WTC11 (cell line): ENCODE measurements around the gene NR0B2. TPM values are rescaled to one million over a fixed set of nuclear protein-coding genes. Genes with fewer than 3 reads are reported as not detected.
"Not testable (repeated sequence)": the region's sequence is repeated elsewhere in the genome, so short reads cannot be mapped to it uniquely, and the experiment has no call there.

Experiments used
- ATAC-seq: fragments of 200-7000 bp; cut with Tn5 transposase; 2 replicates; pipeline ENCODE4 v1.10.0; 2021; ENCODE audit warnings: mild to moderate bottlenecking, moderate library complexity
- CTCF ChIA-PET: fragments of 300-600 bp; sonication (Branson Sonifier 250); formaldehyde crosslinking; loops from one replicate; lab custom pipeline; 2021; ENCODE audit warnings: antibody characterized with exemption; lab: Charles Lee
- POLR2A ChIA-PET: fragments of 350-600 bp; sonication (Branson Sonifier 250); formaldehyde crosslinking; loops from one replicate; lab custom pipeline; 2021; ENCODE audit warnings: antibody characterized with exemption; lab: Charles Lee
- DNase-seq: peaks from one replicate; pipeline ENCODE4 v3.0.0; 2021; ENCODE audit warnings: low spot score
- H3K27ac Mint-ChIP-seq: 2 replicates; pipeline ENCODE4 v1.8.0; 2021; ENCODE audit warnings: mixed read lengths
- H3K27me3 Mint-ChIP-seq: 2 replicates; pipeline ENCODE4 v1.8.0; 2021; ENCODE audit warnings: low read depth, mild to moderate bottlenecking, moderate library complexity, mixed read lengths
- H3K36me3 Mint-ChIP-seq: 2 replicates; pipeline ENCODE4 v1.8.0; 2021; ENCODE audit warnings: mixed read lengths
- H3K4me1 Mint-ChIP-seq: 2 replicates; pipeline ENCODE4 v1.8.0; 2022; ENCODE audit warnings: mixed read lengths
- H3K4me3 Mint-ChIP-seq: 2 replicates; pipeline ENCODE4 v1.8.0; 2021; ENCODE audit warnings: mild to moderate bottlenecking, moderate library complexity, mixed read lengths
- H3K9me3 Mint-ChIP-seq: 2 replicates; pipeline ENCODE4 v1.8.0; 2021; ENCODE audit warnings: mixed read lengths
- AR ChIP-seq: fragments of 250-450 bp; sonication (Bioruptor Pico); IDR thresholded peaks from 2 replicates; pipeline ENCODE4 v1.9.0; 2021; ENCODE audit warnings: mild to moderate bottlenecking
- CREM ChIP-seq: sonication (generic); formaldehyde crosslinking; IDR thresholded peaks from 2 replicates; pipeline ENCODE4 v1.8.1; 2022; ENCODE audit warnings: mild to moderate bottlenecking, missing genetic modification reagents, moderate library complexity
- CTCF ChIP-seq: fragments of 200-600 bp; IDR thresholded peaks from 2 replicates; pipeline ENCODE4 v1.8.0; 2022; ENCODE audit warnings: antibody characterized with exemption
- EMX1 ChIP-seq: fragments of 250-450 bp; sonication (Bioruptor Pico); IDR thresholded peaks from 2 replicates; pipeline ENCODE4 v1.8.0; 2021; ENCODE audit warnings: mild to moderate bottlenecking
- ERG ChIP-seq: fragments of 250-450 bp; sonication (Bioruptor Pico); IDR thresholded peaks from 2 replicates; pipeline ENCODE4 v1.8.0; 2021; ENCODE audit warnings: mild to moderate bottlenecking
- FOXK1 ChIP-seq: sonication (generic); formaldehyde crosslinking; IDR thresholded peaks from 2 replicates; pipeline ENCODE4 v1.8.0; 2022; ENCODE audit warnings: mild to moderate bottlenecking, moderate library complexity, missing genetic modification reagents
- GTF2I ChIP-seq: fragments of 250-450 bp; sonication (Bioruptor Pico); conservative IDR thresholded peaks from 2 replicates; pipeline ENCODE4 v1.4.0; 2021; ENCODE audit warnings: mild to moderate bottlenecking
- HMGA2 ChIP-seq: fragments of 250-450 bp; sonication (Bioruptor Pico); IDR thresholded peaks from 2 replicates; pipeline ENCODE4 v1.4.0; 2021; ENCODE audit warnings: mild to moderate bottlenecking, moderate library complexity
- IRF2 ChIP-seq: sonication (generic); formaldehyde crosslinking; IDR thresholded peaks from 2 replicates; pipeline ENCODE4 v1.8.0; 2022; ENCODE audit warnings: low read depth, missing genetic modification reagents, borderline replicate concordance
- KAT7 ChIP-seq: sonication (generic); formaldehyde crosslinking; IDR thresholded peaks from 2 replicates; pipeline ENCODE4 v1.8.1; 2023; ENCODE audit warnings: missing genetic modification reagents, mild to moderate bottlenecking, borderline replicate concordance
- NFYB ChIP-seq: sonication (generic); formaldehyde crosslinking; conservative IDR thresholded peaks from 2 replicates; pipeline ENCODE4 v1.8.0; 2022; ENCODE audit warnings: low read depth, missing genetic modification reagents
- NR2C2 ChIP-seq: sonication (generic); formaldehyde crosslinking; IDR thresholded peaks from 2 replicates; pipeline ENCODE4 v1.8.0; 2022; ENCODE audit warnings: mild to moderate bottlenecking, missing genetic modification reagents
- NR3C1 ChIP-seq: sonication (generic); formaldehyde crosslinking; conservative IDR thresholded peaks from 2 replicates; pipeline ENCODE4 v1.8.1; 2023; ENCODE audit warnings: low read depth, mild to moderate bottlenecking, missing genetic modification reagents
- OVOL2 ChIP-seq: fragments of 250-450 bp; sonication (Bioruptor Pico); IDR thresholded peaks from 2 replicates; pipeline ENCODE4 v1.9.0; 2021; ENCODE audit warnings: mild to moderate bottlenecking, borderline replicate concordance
- RORB ChIP-seq: fragments of 250-450 bp; sonication (Bioruptor Pico); IDR thresholded peaks from 2 replicates; pipeline ENCODE4 v1.9.0; 2021; ENCODE audit warnings: mild to moderate bottlenecking
- SOX15 ChIP-seq: fragments of 250-450 bp; sonication (Bioruptor Pico); IDR thresholded peaks from 2 replicates; pipeline ENCODE4 v1.9.0; 2021; ENCODE audit warnings: mild to moderate bottlenecking
- STAT6 ChIP-seq: sonication (generic); formaldehyde crosslinking; conservative IDR thresholded peaks from 2 replicates; pipeline ENCODE4 v1.8.1; 2023; ENCODE audit warnings: mild to moderate bottlenecking, low read depth, missing genetic modification reagents, moderate library complexity
- USF2 ChIP-seq: sonication (generic); formaldehyde crosslinking; IDR thresholded peaks from 2 replicates; pipeline ENCODE4 v1.8.1; 2023; ENCODE audit warnings: mild to moderate bottlenecking, missing genetic modification reagents, moderate library complexity
- ZNF317 ChIP-seq: sonication (generic); formaldehyde crosslinking; IDR thresholded peaks from 2 replicates; pipeline ENCODE4 v1.8.1; 2023; ENCODE audit warnings: low read depth, mild to moderate bottlenecking, moderate library complexity, missing genetic modification reagents, borderline replicate concordance
- total RNA-seq: library from RNA; stranded (reverse); gene quantifications from 3 replicates; pipeline ENCODE4 v1.2.3, GENCODE V29; 2021

NR0B2 gene
- total RNA-seq, 1 experiment from 2014 or later: not detected

- no peak for TF ChIP-seq AR (CRISPR knock-in tag)
- TF ChIP-seq HMGA2 (CRISPR knock-in tag): no peak
- no peak for TF ChIP-seq RORB
- TF ChIP-seq GTF2I (CRISPR knock-in tag): no peak
- no peak for TF ChIP-seq STAT6 (CRISPR knock-in tag)
These were observed 36.4 kb downstream of the NR0B2 start (continued) for GRCh38 chr1:26877326-26877725.

- H3K27ac Mint-ChIP-seq: peak overlapping the region; percentile 82; the same call in 1 of the 2 replicates
- peaks cover 8% of the 10 kb centered on the region for H3K36me3 Mint-ChIP-seq
- ChIA-PET POLR2A (interaction anchor here (0.8 kb wide), 1 partner anchor 10 kb away, joined by 3 read pairs; no protein-coding TSS in a partner anchor), CTCF (interaction anchor here (1.3 kb wide), 1 partner anchor 12 kb away, joined by 5 read pairs; the partner anchor contains the start of gene SFN)
- H3K4me3 Mint-ChIP-seq: no peak overlapping the region
- no peak for DNase-seq
- H3K4me1 Mint-ChIP-seq: peaks cover 8% of the 10 kb centered on the region
- H3K9me3 Mint-ChIP-seq: no peaks in the 10 kb centered on the region
- no peaks in the 10 kb centered on the region for H3K27me3 Mint-ChIP-seq
- no peak for TF ChIP-seq ZNF317 (CRISPR knock-in tag)
- no peak for TF ChIP-seq CREM (CRISPR knock-in tag)
- TF ChIP-seq OVOL2 (CRISPR knock-in tag): no peak
- TF ChIP-seq NFYB (CRISPR knock-in tag): no peak
- no peak for TF ChIP-seq RORB
- no peak for TF ChIP-seq KAT7 (CRISPR knock-in tag)
- TF ChIP-seq, all 79 proteins: peak for 0
- peak; percentile 30; the same call in 1 of the 2 replicates for ATAC-seq
These were observed 38.9 kb downstream of the NR0B2 start for GRCh38 chr1:26874896-26875295.

- H3K4me1 Mint-ChIP-seq: peaks cover 16% of the 10 kb centered on the region
- not testable (repeated sequence) for H3K9me3 Mint-ChIP-seq, H3K27ac Mint-ChIP-seq, ATAC-seq, H3K36me3 Mint-ChIP-seq, DNase-seq, H3K27me3 Mint-ChIP-seq, H3K4me3 Mint-ChIP-seq
- POLR2A ChIA-PET: interaction anchor here (1.4 kb wide), 1 partner anchor 15 kb away, joined by 4 read pairs; no protein-coding TSS in a partner anchor
- CTCF ChIA-PET: interaction anchor here (0.6 kb wide), 1 partner anchor 82 kb away, joined by 3 read pairs; no protein-coding TSS in a partner anchor
These were observed 40.7 kb downstream of the NR0B2 start for GRCh38 chr1:26873097-26873496.

GRCh38 chr1:26864610-26865480 lies 48.9 kb downstream of the NR0B2 start:
- peaks cover 50% of the 10 kb centered on the region for H3K4me1 Mint-ChIP-seq
- DNase-seq (peak; percentile 98), ATAC-seq (peak; percentile 87)
- no peaks in the 10 kb centered on the region for H3K36me3 Mint-ChIP-seq
- POLR2A ChIA-PET: interaction anchor here (0.5 to 1.7 kb wide), 9 partner anchors 8 to 1369 kb away, joined by 3 to 10 read pairs (median 3); partner anchors contain the start of genes GPATCH3 and GPN2
- peak overlapping the region; percentile 96 for H3K27ac Mint-ChIP-seq
- no peaks in the 10 kb centered on the region for H3K9me3 Mint-ChIP-seq
- CTCF ChIA-PET: interaction anchor here (0.6 to 2.0 kb wide), 33 partner anchors 9 to 687 kb away, joined by 3 to 16 read pairs (median 4); partner anchors contain the start of genes CNKSR1, GPATCH3, GPN2 and PIGV
- peaks cover 16% of the 10 kb centered on the region for H3K27me3 Mint-ChIP-seq
- H3K4me3 Mint-ChIP-seq: peak overlapping the region; percentile 94
- TF ChIP-seq IRF2 (CRISPR knock-in tag) (no peak), FOXK1 (peak; percentile 70), NR2C2 (CRISPR knock-in tag) (no peak), USF2 (CRISPR knock-in tag) (no peak), SOX15 (no peak), NR3C1 (CRISPR knock-in tag) (no peak), EMX1 (CRISPR knock-in tag) (no peak), CTCF (no peak), ERG (CRISPR knock-in tag) (no peak)
